Testis (tissue), 3 donors: Measurements from ENCODE around the gene PRELP. TPM values are rescaled to one million over a fixed set of nuclear protein-coding genes. Genes with fewer than 3 reads are reported as not detected.

Source experiments
- DNase-seq: peaks from one replicate; pipeline ENCODE4 v3.0.0-alpha.2; 2019
- H3K27ac ChIP-seq, 2 donors: fragments of 200-600 bp; sonication (generic); one replicate each; pipeline ENCODE4 v1.5.1; 2019
- H3K27me3 ChIP-seq: fragments of 200-600 bp; sonication (generic); one replicate; pipeline ENCODE4 v1.5.1; 2019
- H3K36me3 ChIP-seq: fragments of 200-600 bp; sonication (generic); one replicate; pipeline ENCODE4 v1.5.1; 2017; ENCODE audit warnings: low read depth; ENCODE audit errors: missing control alignments
- H3K4me1 ChIP-seq: fragments of 200-600 bp; sonication (generic); one replicate; pipeline ENCODE4 v1.5.1; 2019
- H3K4me3 ChIP-seq, 2 donors: fragments of 200-600 bp; sonication (generic); one replicate each; pipeline ENCODE4 v1.5.1; 2017 to 2019
- H3K9me3 ChIP-seq: fragments of 200-600 bp; sonication (generic); one replicate; pipeline ENCODE4 v1.5.1; 2017
- CTCF ChIP-seq, 3 experiments: fragments of 450-650 bp in 2 of 3; fragments of 200-600 bp in 1 of 3; sonication (generic) in 1 of 3; IDR thresholded peaks; one replicate each; pipeline ENCODE4 v1.5.1; 2016 to 2019; ENCODE audit warnings: antibody characterized with exemption in 3 of 3, mild to moderate bottlenecking in 2 of 3, moderate library complexity in 1 of 3
- POLR2A ChIP-seq: fragments of 450-650 bp; IDR thresholded peaks from one replicate; pipeline ENCODE4 v1.6.1; 2017; ENCODE audit warnings: antibody characterized with exemption, mild to moderate bottlenecking, moderate library complexity
- WGBS, 2 donors: methylation state at CpG; one replicate each; pipeline ENCODE4 v1.1.5; 2018; 5-methylcytosine and 5-hydroxymethylcytosine counted together
- intact Hi-C: fragments of 100-400 bp; cut with DNase I; formaldehyde crosslinking; loops from one replicate; pipeline ENCODE4 v1.15.1; 2023; ENCODE audit warnings: low total_unique reads
- polyA plus RNA-seq: library from polyadenylated mRNA; stranded (reverse); fragments of 350-450 nt; fragmentation: Illumina TruSeq; extraction: RNeasy Lipid Tissue Mini Kit (QIAGEN cat#74804); gene quantifications from one replicate; pipeline ENCODE4 v1.2.3, GENCODE V29; 2014; ENCODE audit warnings: low read depth, low replicate concordance; ENCODE audit not compliant: insufficient read depth
- total RNA-seq, 2 donors: library from RNA; depleted of rRNA; stranded (reverse); fragments of >200 nt; gene quantifications; one replicate each; pipeline ENCODE4 v1.2.3, GENCODE V29; 2016

The PRELP gene
- total and polyA plus RNA-seq, 3 donors from 2014 or later = 9.6 to 26.5 (median 10.0) TPM

GRCh38 chr1:203462143-203462542 lies 13.5 kb upstream of the PRELP start:
- peaks cover 40% of the 10 kb centered on the region for H3K4me1 ChIP-seq
- DNase-seq = no peak
- no peaks in the 10 kb centered on the region for H3K36me3 ChIP-seq
- no peaks in the 10 kb centered on the region for H3K27me3 ChIP-seq
- no peak overlapping the region for H3K27ac ChIP-seq
- H3K9me3 ChIP-seq = no peaks in the 10 kb centered on the region
- intact Hi-C loops = no loop called here
- WGBS, 2 donors = 91 to 100% methylated on average over 1 of the region's 1 CpG
- H3K4me3 ChIP-seq = no peak overlapping the region
- TF ChIP-seq POLR2A (no peak), CTCF (IDR thresholded peaks at IDR 0.05) (no peak)

- no peak for DNase-seq
Observed at GRCh38 chr1:203462878-203463277, 12.7 kb upstream of the PRELP start.

GRCh38 chr1:203463469-203464062 lies 12.0 kb upstream of the PRELP start:
- Histone ChIP-seq H3K36me3 (no peaks in the 10 kb centered on the region), H3K9me3 (no peaks in the 10 kb centered on the region), H3K4me3 (no peak overlapping the region), H3K27ac (peak overlapping the region; percentile 85 to 92), H3K27me3 (no peaks in the 10 kb centered on the region), H3K4me1 (peaks cover 43% of the 10 kb centered on the region)
- intact Hi-C loops = no loop called here
- 48 to 51% methylated on average over 7 of the region's 7 CpGs for WGBS, 2 donors
- no peak for TF ChIP-seq CTCF (IDR thresholded peaks at IDR 0.05)
- TF ChIP-seq POLR2A = no peak
- no peak for DNase-seq

More at GRCh38 chr1:203462878-203463277, 12.7 kb upstream of the PRELP start:
- TF ChIP-seq POLR2A (no peak), CTCF (IDR thresholded peaks at IDR 0.05) (no peak)
- intact Hi-C loops = no loop called here
- no peaks in the 10 kb centered on the region for H3K9me3 ChIP-seq
- H3K27me3 ChIP-seq = no peaks in the 10 kb centered on the region
- H3K27ac ChIP-seq = peak overlapping the region in 1 of 2 donors; percentile 92
- H3K4me1 ChIP-seq = peaks cover 43% of the 10 kb centered on the region
- 80 to 86% methylated on average over 6 of the region's 6 CpGs for WGBS, 2 donors
- no peaks in the 10 kb centered on the region for H3K36me3 ChIP-seq
- H3K4me3 ChIP-seq = no peak overlapping the region

- Histone ChIP-seq H3K4me3 (no peak overlapping the region), H3K4me1 (peaks cover 43% of the 10 kb centered on the region), H3K27me3 (no peaks in the 10 kb centered on the region), H3K9me3 (no peaks in the 10 kb centered on the region), H3K36me3 (no peaks in the 10 kb centered on the region), H3K27ac (peak overlapping the region; percentile 85 to 92)
- DNase-seq = no peak
- intact Hi-C loops = no loop called here
- WGBS, 2 donors = 65 to 74% methylated on average over 5 of the region's 5 CpGs
- TF ChIP-seq POLR2A (no peak), CTCF (IDR thresholded peaks at IDR 0.05) (no peak)
Observed at GRCh38 chr1:203464226-203464625, 11.4 kb upstream of the PRELP start.

- Histone ChIP-seq H3K4me3 (no peak overlapping the region), H3K27ac (peak overlapping the region; percentile 85 to 92), H3K9me3 (no peaks in the 10 kb centered on the region), H3K27me3 (no peaks in the 10 kb centered on the region), H3K4me1 (peaks cover 43% of the 10 kb centered on the region), H3K36me3 (no peaks in the 10 kb centered on the region)
- no peak for TF ChIP-seq CTCF (IDR thresholded peaks at IDR 0.05)
- no peak for TF ChIP-seq POLR2A
- no peak for DNase-seq
- intact Hi-C loops = no loop called here
- 73 to 75% methylated on average over 3 of the region's 3 CpGs for WGBS, 2 donors
Observed at GRCh38 chr1:203464743-203465142, 10.9 kb upstream of the PRELP start.
